HepG2 (cell line): ENCODE data around the gene INTS1. TPM values are rescaled to one million over a fixed set of nuclear protein-coding genes. Genes with fewer than 3 reads are reported as not detected.

Experiments
- ATAC-seq: fragments of 200-7000 bp; cut with Tn5 transposase; 3 replicates; pipeline ENCODE4 v1.9.1; 2020; ENCODE audit warnings: mild to moderate bottlenecking, moderate library complexity
- BruUV-seq: library from RNA; stranded (reverse); fragments of 400-500 nt; replicated peaks from 2 replicates; lab custom pipeline; 2021; lab: Mats Ljungman, UMichigan
- CTCF ChIA-PET: fragments of 300-600 bp; formaldehyde crosslinking; extraction: SDS; loops from one replicate; lab custom pipeline; 2021; ENCODE audit warnings: low total read pairs, inconsistent platforms, low intra/inter-chr PET ratio; lab: Yijun Ruan, JAX
- POLR2A ChIA-PET: fragments of 350-600 bp; sonication (Branson Sonifier 250); formaldehyde crosslinking; loops from one replicate; lab custom pipeline; 2020; ENCODE audit warnings: antibody characterized with exemption, inconsistent platforms; lab: Yijun Ruan, JAX
- DNase-seq: peaks from one replicate; pipeline ENCODE4 v3.0.0-alpha.2; 2015; ENCODE audit warnings: low spot score
- FAIRE-seq: peaks from 3 replicates; lab custom pipeline; 2011; peaks lifted over from hg19 to GRCh38; lab: Jason Lieb, UNC
- H2AFZ ChIP-seq: one replicate; pipeline ENCODE4 v1.6.1; 2011; ENCODE audit warnings: low read length, inconsistent platforms
- H3K27ac ChIP-seq: fragments of 300-600 bp; 3 replicates; pipeline ENCODE4 v1.8.0; 2011; ENCODE audit warnings: mixed run types, mild to moderate bottlenecking, mixed read lengths, low read length, inconsistent platforms; ENCODE audit not compliant: insufficient read depth; ENCODE audit errors: extremely low read length
- H3K27me3 ChIP-seq, 2 experiments: fragments of 200-600 bp in 1 of 2; 2 replicates in 1 of 2; 3 replicates in 1 of 2; pipeline versions ENCODE4 v1.6.0 to v1.8.0; 2011; ENCODE audit warnings: low read length in 2 of 2, mild to moderate bottlenecking in 2 of 2, moderate library complexity in 2 of 2, inconsistent platforms in 1 of 2; ENCODE audit not compliant: insufficient read depth in 2 of 2, control insufficient read depth in 1 of 2
- H3K36me3 ChIP-seq, 2 experiments: fragments of 200-600 bp in 1 of 2; replicated peaks in 1 of 2; 2 replicates in 1 of 2; 3 replicates in 1 of 2; pipeline versions ENCODE4 v1.5.1 to v1.8.0; 2011; ENCODE audit warnings: low read length in 2 of 2, inconsistent platforms in 1 of 2; ENCODE audit not compliant: insufficient read depth in 2 of 2, control insufficient read depth in 1 of 2
- H3K4me1 ChIP-seq: 2 replicates; pipeline ENCODE4 v1.5.1; 2012; ENCODE audit warnings: low read length, inconsistent platforms; ENCODE audit not compliant: insufficient read depth
- H3K4me2 ChIP-seq: 2 replicates; pipeline ENCODE4 v1.6.0; 2011; ENCODE audit warnings: low read depth, low read length, inconsistent platforms
- H3K4me3 ChIP-seq, 3 experiments: fragments of 200-600 bp in 1 of 3; sonication (generic), shearing (Covaris generic) in 1 of 3; replicated peaks in 1 of 3; 2 replicates each; pipeline ENCODE4 v1.5.1; 2011 to 2016; ENCODE audit warnings: low read length in 3 of 3, inconsistent platforms in 2 of 3, low read depth in 2 of 3, mild to moderate bottlenecking in 2 of 3, control low read depth in 1 of 3, mixed read lengths in 1 of 3; ENCODE audit not compliant: insufficient read depth in 1 of 3
- H3K79me2 ChIP-seq: one replicate; pipeline ENCODE4 v1.6.1; 2011; ENCODE audit warnings: low read length, inconsistent platforms; ENCODE audit not compliant: insufficient read depth
- H3K9ac ChIP-seq: 2 replicates; pipeline ENCODE4 v1.6.0; 2011; ENCODE audit warnings: mild to moderate bottlenecking, low read depth, low read length, inconsistent platforms; ENCODE audit not compliant: insufficient read depth
- H3K9me3 ChIP-seq: 2 replicates; pipeline ENCODE4 v1.5.1; 2012; ENCODE audit warnings: mild to moderate bottlenecking, low read length
- H4K20me1 ChIP-seq: 2 replicates; pipeline ENCODE4 v1.6.0; 2011; ENCODE audit warnings: inconsistent platforms, mild to moderate bottlenecking, low read length, moderate library complexity; ENCODE audit not compliant: insufficient read depth
- ARHGAP35 ChIP-seq: sonication (generic); formaldehyde crosslinking; IDR thresholded peaks from 2 replicates; pipeline ENCODE4 v1.9.0; 2022; ENCODE audit warnings: mild to moderate bottlenecking, inconsistent platforms, moderate library complexity, missing genetic modification reagents, borderline replicate concordance
- ATF7 ChIP-seq, 2 experiments: fragments of 450-650 bp in 1 of 2; sonication (generic) in 1 of 2; formaldehyde crosslinking in 1 of 2; IDR thresholded peaks; 2 replicates each; pipeline versions ENCODE4 v1.4.0 to v1.6.1; 2016 to 2020; ENCODE audit warnings: antibody characterized with exemption in 1 of 2, mild to moderate bottlenecking in 1 of 2, missing genetic modification reagents in 1 of 2
- CAMTA2 ChIP-seq: sonication (generic); formaldehyde crosslinking; IDR thresholded peaks from 2 replicates; pipeline ENCODE4 v1.4.0; 2020; ENCODE audit warnings: mild to moderate bottlenecking, missing genetic modification reagents, borderline replicate concordance
- CBX2 ChIP-seq, 2 experiments: fragments of 200-600 bp in 1 of 2; sonication (generic); formaldehyde crosslinking in 1 of 2; IDR thresholded peaks; 2 replicates each; pipeline versions ENCODE4 v1.7.0 to v1.8.1; 2018 to 2022; ENCODE audit warnings: low read depth in 2 of 2, low read length in 1 of 2, mild to moderate bottlenecking in 1 of 2, missing genetic modification reagents in 1 of 2
- ERF ChIP-seq: IDR thresholded peaks from 2 replicates; pipeline ENCODE4 v1.6.1; 2018; ENCODE audit warnings: missing biosample characterization, missing genetic modification reagents
- GABPA ChIP-seq, 2 experiments: IDR thresholded peaks; 2 replicates each; pipeline ENCODE4 v1.6.1; 2011 to 2016; ENCODE audit warnings: low read depth in 2 of 2, low read length in 1 of 2, missing biosample characterization in 1 of 2, missing genetic modification characterization in 1 of 2
- GTF3A ChIP-seq: sonication (generic); formaldehyde crosslinking; conservative IDR thresholded peaks from 2 replicates; pipeline ENCODE4 v1.4.0; 2020; ENCODE audit warnings: mild to moderate bottlenecking, missing genetic modification reagents
- HES4 ChIP-seq: sonication (generic); formaldehyde crosslinking; IDR thresholded peaks from 2 replicates; pipeline ENCODE4 v1.9.0; 2021; ENCODE audit warnings: mild to moderate bottlenecking, missing genetic modification reagents, borderline replicate concordance
- KLF9 ChIP-seq: IDR thresholded peaks from 2 replicates; pipeline ENCODE4 v1.6.1; 2016; ENCODE audit warnings: low read depth
- MIXL1 ChIP-seq: IDR thresholded peaks from 2 replicates; pipeline ENCODE4 v1.6.1; 2016
- NFYC ChIP-seq: IDR thresholded peaks from 2 replicates; pipeline ENCODE4 v1.6.1; 2016; ENCODE audit warnings: missing genetic modification reagents, missing compliant biosample characterization
- POGK ChIP-seq: sonication (generic); formaldehyde crosslinking; conservative IDR thresholded peaks from 2 replicates; pipeline ENCODE4 v1.8.0; 2022; ENCODE audit warnings: mild to moderate bottlenecking, moderate library complexity, missing genetic modification reagents
- RAD21 ChIP-seq: fragments of 450-650 bp; formaldehyde crosslinking; IDR thresholded peaks from 2 replicates; pipeline ENCODE4 v1.5.0; 2020; ENCODE audit warnings: mild to moderate bottlenecking
- ZNF230 ChIP-seq: sonication (generic); formaldehyde crosslinking; IDR thresholded peaks from 2 replicates; pipeline ENCODE4 v1.4.0; 2020; ENCODE audit warnings: mild to moderate bottlenecking, missing genetic modification reagents
- ZNF556 ChIP-seq: sonication (generic); formaldehyde crosslinking; IDR thresholded peaks from 2 replicates; pipeline ENCODE4 v1.4.0; 2020; ENCODE audit warnings: mild to moderate bottlenecking, missing genetic modification reagents, borderline replicate concordance
- ZNF569 ChIP-seq: sonication (generic); formaldehyde crosslinking; IDR thresholded peaks from 2 replicates; pipeline ENCODE4 v1.5.0; 2020; ENCODE audit warnings: mild to moderate bottlenecking, missing genetic modification reagents, moderate library complexity, borderline replicate concordance
- ZNF605 ChIP-seq: sonication (generic); formaldehyde crosslinking; IDR thresholded peaks from 2 replicates; pipeline ENCODE4 v1.8.0; 2022; ENCODE audit warnings: mild to moderate bottlenecking, missing genetic modification reagents
- ZNF703 ChIP-seq: sonication (generic); formaldehyde crosslinking; IDR thresholded peaks from 2 replicates; pipeline ENCODE4 v1.5.1; 2020; ENCODE audit warnings: missing genetic modification reagents, mild to moderate bottlenecking, moderate library complexity, borderline replicate concordance
- ZNF883 ChIP-seq: sonication (generic); formaldehyde crosslinking; IDR thresholded peaks from 2 replicates; pipeline ENCODE4 v1.5.1; 2020; ENCODE audit warnings: mild to moderate bottlenecking, missing genetic modification reagents; ENCODE audit errors: not compliant biosample characterization
- ZSCAN21 ChIP-seq: sonication (generic); formaldehyde crosslinking; IDR thresholded peaks from 2 replicates; pipeline ENCODE4 v1.8.0; 2022; ENCODE audit warnings: mild to moderate bottlenecking, missing genetic modification reagents, moderate library complexity, borderline replicate concordance
- WGBS: methylation state at CpG from one replicate; pipeline ENCODE4 v1.1.6; 2017; ENCODE audit warnings: low lambda C conversion rate; 5-methylcytosine and 5-hydroxymethylcytosine counted together
- in situ Hi-C: cut with HindIII; loops from 2 replicates; pipeline ENCODE4 v1.10.0; 2017; ENCODE audit warnings: low pct_unique_long_range_greater_than_20kb; ENCODE audit not compliant: extremely low pct_ligation_motif_present
- intact Hi-C: fragments of 100-400 bp; cut with micrococcal nuclease; formaldehyde crosslinking; loops from one replicate; pipeline ENCODE4 v1.10.0; 2022; ENCODE audit not compliant: unreplicated experiment
- polyA plus RNA-seq, 8 experiments: library from polyadenylated mRNA; depleted of rRNA in 3 of 8; stranded (reverse) in 7 of 8; unstranded in 1 of 8; fragments of >200 nt; fragmentation: Illumina TruSeq in 4 of 8; extraction: Trizol in 4 of 8; gene quantifications; 2 replicates each; pipeline versions ENCODE4 v1.2.1 to v1.2.3, GENCODE V29; 2011 to 2016; ENCODE audit warnings: low read depth in 4 of 8, missing spikeins in 1 of 8, mixed read lengths in 1 of 8; ENCODE audit not compliant: insufficient read depth in 1 of 8
- total RNA-seq, 5 experiments: library from RNA; depleted of rRNA; stranded (reverse); fragments of >200 nt; fragmentation: Illumina TruSeq; extraction: Trizol; gene quantifications; 2 replicates each; pipeline ENCODE4 v1.2.3, GENCODE V29; 2016; ENCODE audit warnings: low read depth in 1 of 5
- TF ChIP-seq, protein P1 (sequence below): sonication (generic); formaldehyde crosslinking; IDR thresholded peaks from 2 replicates; pipeline ENCODE4 v1.8.1; 2023; ENCODE audit warnings: mild to moderate bottlenecking, inconsistent platforms, moderate library complexity, missing genetic modification reagents, borderline replicate concordance

The INTS1 gene
- total and polyA plus RNA-seq, 2 of the 13 experiments (the other 11 are each of a cell fraction or from before 2014, with no cell fraction given), result 13.7 to 29.0 TPM

- TF ChIP-seq, protein P1, sequence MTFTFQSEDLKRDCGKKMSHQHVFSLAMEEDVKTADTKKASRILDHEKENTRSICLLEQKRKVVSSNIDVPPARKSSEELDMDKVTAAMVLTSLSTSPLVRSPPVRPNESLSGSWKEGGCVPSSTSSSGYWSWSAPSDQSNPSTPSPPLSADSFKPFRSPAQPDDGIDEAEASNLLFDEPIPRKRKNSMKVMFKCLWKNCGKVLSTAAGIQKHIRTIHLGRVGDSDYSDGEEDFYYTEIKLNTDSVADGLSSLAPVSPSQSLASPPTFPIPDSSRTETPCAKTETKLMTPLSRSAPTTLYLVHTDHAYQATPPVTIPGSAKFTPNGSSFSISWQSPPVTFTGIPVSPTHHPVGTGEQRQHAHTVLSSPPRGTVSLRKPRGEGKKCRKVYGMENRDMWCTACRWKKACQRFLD, result no peak
- TF ChIP-seq CBX2 (IDR thresholded peaks at IDR 0.05; ENCODE audit: low read depth, low read length), result no peak
- no peak for TF ChIP-seq CBX2 (CRISPR knock-in tag; IDR thresholded peaks at IDR 0.05; ENCODE audit: low read depth)
- TF ChIP-seq ZNF230 (CRISPR knock-in tag), result no peak
- TF ChIP-seq HES4 (CRISPR knock-in tag), result no peak
- TF ChIP-seq NFYC (CRISPR knock-in tag), result no peak
Observed at GRCh38 chr7:1470901-1471300, 33.3 kb downstream of the INTS1 start (continued).

DNA sequence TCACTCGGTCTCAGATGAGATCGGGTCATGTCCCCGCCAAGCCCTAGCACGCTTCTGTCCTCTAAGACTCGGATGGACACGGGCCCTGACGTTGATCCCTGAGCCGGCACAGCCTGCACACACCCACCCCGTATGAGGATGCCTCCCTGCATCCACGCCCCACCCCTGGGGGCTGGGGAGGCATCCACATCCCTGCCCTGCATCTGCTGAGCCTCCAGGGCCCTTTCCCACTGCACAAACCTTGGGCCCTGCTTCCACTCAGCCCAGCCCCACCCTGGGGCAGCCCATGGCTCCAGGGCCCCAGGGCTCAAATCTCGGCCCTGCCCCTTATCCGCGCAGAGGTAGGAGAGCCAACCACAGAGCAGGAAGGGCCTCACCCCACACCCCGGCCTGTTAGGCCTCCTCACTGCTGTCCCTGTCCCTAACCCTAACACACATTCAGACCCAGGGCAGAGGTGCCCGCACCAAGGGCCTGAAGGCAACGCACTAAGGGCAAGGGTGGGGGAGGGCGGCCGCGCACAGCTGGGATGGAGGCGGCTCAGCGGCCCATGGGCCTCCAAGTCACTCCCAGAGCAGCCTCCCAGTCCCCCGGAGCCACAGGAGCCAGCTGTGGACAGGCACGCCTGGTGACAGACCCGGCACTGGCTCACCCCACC, 35.4 kb downstream of the INTS1 start:
- intact Hi-C loops, result no loop called here
- TF ChIP-seq ZNF569 (CRISPR knock-in tag) (no peak), NFYC (CRISPR knock-in tag) (no peak), MIXL1 (CRISPR knock-in tag) (no peak), GTF3A (CRISPR knock-in tag) (no peak), ZNF883 (CRISPR knock-in tag) (no peak), RAD21 (CRISPR knock-in tag) (no peak), ZNF703 (no peak), GABPA (IDR thresholded peaks at IDR 0.05; ENCODE audit: low read depth, low read length) (no peak), GABPA (CRISPR knock-in tag; IDR thresholded peaks at IDR 0.05; ENCODE audit: low read depth) (no peak), ERF (no peak), ZNF556 (CRISPR knock-in tag) (no peak), ZNF605 (CRISPR knock-in tag) (no peak), CAMTA2 (CRISPR knock-in tag) (no peak), ZSCAN21 (CRISPR knock-in tag) (no peak), POGK (no peak), KLF9 (CRISPR knock-in tag) (no peak), ATF7 (IDR thresholded peaks at IDR 0.05) (no peak), ATF7 (CRISPR knock-in tag; IDR thresholded peaks at IDR 0.05) (no peak), ARHGAP35 (CRISPR knock-in tag) (no peak)

More for the DNA sequence above, 35.4 kb downstream of the INTS1 start:
- in situ Hi-C loops, result loop anchor here (5.0 kb wide), 1 partner anchor 36 kb away; no protein-coding TSS in a partner anchor
- Histone ChIP-seq H3K36me3 (peaks cover 8 to 14% of the 10 kb centered on the region in 2 experiments; a peak in 3 of 5 replicates), H3K9ac (no peak overlapping the region), H2AFZ (no peak overlapping the region), H3K4me2 (no peak overlapping the region), H3K9me3 (no peaks in the 10 kb centered on the region), H3K27me3 (no peaks in the 10 kb centered on the region), H3K79me2 (no peaks in the 10 kb centered on the region), H3K27ac (no peak overlapping the region), H3K4me3 (no peak overlapping the region), H3K4me1 (peaks cover 22% of the 10 kb centered on the region), H4K20me1 (no peaks in the 10 kb centered on the region)
- FAIRE-seq, result no peak
- CTCF ChIA-PET, result no interaction called here
- POLR2A ChIA-PET, result no interaction called here
- BruUV-seq, result no TSS peak
- WGBS, result 92% methylated on average over 22 of the region's 24 CpGs
- no peak for DNase-seq
- ATAC-seq, result no peak
